Endothelial cell of umbilical vein (primary cell): ENCODE data around the gene NLGN1.

Experiments used
- EZH2 ChIP-seq: IDR thresholded peaks from 2 replicates; pipeline ENCODE4 v1.6.1; 2012; ENCODE audit warnings: borderline replicate concordance, low read depth, mild to moderate bottlenecking, moderate library complexity, low read length, inconsistent platforms; ENCODE audit not compliant: severe bottlenecking
- JUN ChIP-seq: IDR thresholded peaks from 2 replicates; pipeline ENCODE4 v1.6.1; 2011; ENCODE audit warnings: borderline replicate concordance, low read depth; ENCODE audit not compliant: insufficient read length, insufficient read depth
- TF ChIP-seq, protein P1 (sequence below), 2 donors: IDR thresholded peaks; 1 replicate in 1 of 2; 2 replicates in 1 of 2; pipeline ENCODE4 v1.5.1; 2011; ENCODE audit warnings: low read length in 2 of 2, mild to moderate bottlenecking in 2 of 2, moderate library complexity in 2 of 2, control low read depth in 1 of 2, inconsistent platforms in 1 of 2, low read depth in 1 of 2; ENCODE audit not compliant: insufficient read depth in 1 of 2; ENCODE audit errors: extremely low read depth in 1 of 2

DNA sequence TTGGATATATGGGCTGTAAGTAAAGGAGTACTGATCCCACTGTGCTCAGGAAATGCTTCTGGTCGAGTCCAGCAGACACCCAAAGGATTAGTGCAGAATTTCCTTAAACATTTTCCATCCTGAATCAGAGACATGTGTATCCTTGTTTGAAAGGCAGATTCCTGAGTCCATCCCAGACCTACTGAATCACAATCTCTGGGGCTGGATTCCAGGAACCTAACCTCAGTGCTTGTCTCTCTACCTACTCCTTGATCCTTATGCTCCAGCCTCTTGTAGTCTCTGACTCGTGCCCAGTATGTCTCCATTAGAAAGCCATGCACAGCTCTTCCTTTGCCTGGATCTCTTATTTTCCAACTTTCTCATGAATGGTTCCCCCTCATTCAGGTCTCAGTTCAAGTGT is 585.8 kb downstream of the NLGN1 start:
- TF ChIP-seq JUN, result no peak
- TF ChIP-seq, protein P1, sequence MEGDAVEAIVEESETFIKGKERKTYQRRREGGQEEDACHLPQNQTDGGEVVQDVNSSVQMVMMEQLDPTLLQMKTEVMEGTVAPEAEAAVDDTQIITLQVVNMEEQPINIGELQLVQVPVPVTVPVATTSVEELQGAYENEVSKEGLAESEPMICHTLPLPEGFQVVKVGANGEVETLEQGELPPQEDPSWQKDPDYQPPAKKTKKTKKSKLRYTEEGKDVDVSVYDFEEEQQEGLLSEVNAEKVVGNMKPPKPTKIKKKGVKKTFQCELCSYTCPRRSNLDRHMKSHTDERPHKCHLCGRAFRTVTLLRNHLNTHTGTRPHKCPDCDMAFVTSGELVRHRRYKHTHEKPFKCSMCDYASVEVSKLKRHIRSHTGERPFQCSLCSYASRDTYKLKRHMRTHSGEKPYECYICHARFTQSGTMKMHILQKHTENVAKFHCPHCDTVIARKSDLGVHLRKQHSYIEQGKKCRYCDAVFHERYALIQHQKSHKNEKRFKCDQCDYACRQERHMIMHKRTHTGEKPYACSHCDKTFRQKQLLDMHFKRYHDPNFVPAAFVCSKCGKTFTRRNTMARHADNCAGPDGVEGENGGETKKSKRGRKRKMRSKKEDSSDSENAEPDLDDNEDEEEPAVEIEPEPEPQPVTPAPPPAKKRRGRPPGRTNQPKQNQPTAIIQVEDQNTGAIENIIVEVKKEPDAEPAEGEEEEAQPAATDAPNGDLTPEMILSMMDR (IDR thresholded peaks at IDR 0.05; ENCODE audit: extremely low read depth in 1 of 2, insufficient read depth in 1 of 2, low read depth in 1 of 2, low read length in 2 of 2), result no peak
- no peak for TF ChIP-seq EZH2
